GM19351 (cell line): ENCODE data around the gene HID1.
"Not testable (repeated sequence)": the region's sequence is repeated elsewhere in the genome, so short reads cannot be mapped to it uniquely, and the experiment has no call there.

ENCODE experiments used
- ATAC-seq: cut with Tn5 transposase; IDR thresholded peaks from one replicate; pipeline ENCODE4 v1.9.1; 2021; ENCODE audit warnings: mild to moderate bottlenecking, moderate library complexity; ENCODE audit not compliant: unreplicated experiment

The HID1 gene

GRCh38 chr17:74972107-74972972 is at the start of gene HID1:
Gene HID1 (minus strand): TSS chr17:74972759. CDS start chr17:74972656, 103 bp downstream.
- ATAC-seq = no peak

GRCh38 chr17:75020331-75021110 is 48.0 kb upstream of the HID1 start:
- ATAC-seq = no peak

GRCh38 chr17:75019710-75020109 is 47.2 kb upstream of the HID1 start:
- no peak for ATAC-seq

GRCh38 chr17:75019146-75019545 is 46.6 kb upstream of the HID1 start:
- ATAC-seq = no peak

GRCh38 chr17:75013092-75013559 is 40.6 kb upstream of the HID1 start:
- ATAC-seq = no peak

- peak; percentile 88 for ATAC-seq
Observed at GRCh38 chr17:75012346-75013091, 40.0 kb upstream of the HID1 start, which contains the start of gene MRPL58. Gene MRPL58 (plus strand): TSS chr17:75012670. CDS start chr17:75012687, 17 bp downstream.

GRCh38 chr17:75012096-75012345 is 39.5 kb upstream of the HID1 start:
- ATAC-seq = no peak

GRCh38 chr17:75011401-75012095 is 39.0 kb upstream of the HID1 start:
- no peak for ATAC-seq

- ATAC-seq = no peak
Observed at GRCh38 chr17:75010683-75011400, 38.3 kb upstream of the HID1 start.

GRCh38 chr17:75009139-75009724 is 36.7 kb upstream of the HID1 start:
- ATAC-seq = no peak

- no peak for ATAC-seq
Observed at GRCh38 chr17:75008373-75008772, 35.8 kb upstream of the HID1 start.

GRCh38 chr17:75006653-75007052 is 34.1 kb upstream of the HID1 start:
- no peak for ATAC-seq

GRCh38 chr17:75006084-75006483 is 33.5 kb upstream of the HID1 start:
- not testable (repeated sequence) for ATAC-seq

- ATAC-seq = no peak
Observed at GRCh38 chr17:75005291-75005690, 32.7 kb upstream of the HID1 start.

GRCh38 chr17:75004371-75004770 is 31.8 kb upstream of the HID1 start:
- no peak for ATAC-seq

- no peak for ATAC-seq
Observed at GRCh38 chr17:75003957-75004355, 31.4 kb upstream of the HID1 start.

GRCh38 chr17:75003070-75003956 is 30.8 kb upstream of the HID1 start:
- ATAC-seq = no peak

GRCh38 chr17:75001915-75002843 is 29.6 kb upstream of the HID1 start:
- no peak for ATAC-seq
